Mesothelial cell of epicardium (in vitro differentiated cells): ENCODE data around the gene SLC7A5. TPM values are rescaled to one million over a fixed set of nuclear protein-coding genes. Genes with fewer than 3 reads are reported as not detected.
"Not testable (repeated sequence)": the region's sequence is repeated elsewhere in the genome, so short reads cannot be mapped to it uniquely, and the experiment has no call there.

Source experiments
- DNase-seq, 2 experiments: peaks; one replicate each; pipeline ENCODE4 v3.0.0; 2021; ENCODE audit warnings: low spot score in 2 of 2; ENCODE audit not compliant: unreplicated experiment in 2 of 2
- H3K27ac Mint-ChIP-seq: 2 replicates; pipeline ENCODE4 v1.8.0; 2021; ENCODE audit warnings: mixed read lengths
- H3K27me3 Mint-ChIP-seq: 2 replicates; pipeline ENCODE4 v1.8.0; 2021; ENCODE audit warnings: low read depth, mixed read lengths
- H3K36me3 Mint-ChIP-seq: 2 replicates; pipeline ENCODE4 v1.8.0; 2021; ENCODE audit warnings: mixed read lengths
- H3K4me1 Mint-ChIP-seq: 2 replicates; pipeline ENCODE4 v1.8.0; 2021; ENCODE audit warnings: mixed read lengths
- H3K4me3 Mint-ChIP-seq: 2 replicates; pipeline ENCODE4 v1.8.0; 2021; ENCODE audit warnings: mild to moderate bottlenecking, moderate library complexity, mixed read lengths
- H3K9me3 Mint-ChIP-seq: 2 replicates; pipeline ENCODE4 v1.8.0; 2021; ENCODE audit warnings: mixed read lengths
- total RNA-seq: library from RNA; stranded (reverse); gene quantifications from 3 replicates; pipeline ENCODE4 v1.2.1, GENCODE V29; 2021
- TF ChIP-seq, protein P1 (sequence below): fragments of 200-600 bp; sonication (generic); IDR thresholded peaks from one replicate; pipeline ENCODE4 v1.5.0; 2021; ENCODE audit warnings: antibody characterized with exemption; ENCODE audit not compliant: unreplicated experiment

The SLC7A5 gene
- total RNA-seq, 1 donor from 2014 or later, result 70.0 TPM

DNA sequence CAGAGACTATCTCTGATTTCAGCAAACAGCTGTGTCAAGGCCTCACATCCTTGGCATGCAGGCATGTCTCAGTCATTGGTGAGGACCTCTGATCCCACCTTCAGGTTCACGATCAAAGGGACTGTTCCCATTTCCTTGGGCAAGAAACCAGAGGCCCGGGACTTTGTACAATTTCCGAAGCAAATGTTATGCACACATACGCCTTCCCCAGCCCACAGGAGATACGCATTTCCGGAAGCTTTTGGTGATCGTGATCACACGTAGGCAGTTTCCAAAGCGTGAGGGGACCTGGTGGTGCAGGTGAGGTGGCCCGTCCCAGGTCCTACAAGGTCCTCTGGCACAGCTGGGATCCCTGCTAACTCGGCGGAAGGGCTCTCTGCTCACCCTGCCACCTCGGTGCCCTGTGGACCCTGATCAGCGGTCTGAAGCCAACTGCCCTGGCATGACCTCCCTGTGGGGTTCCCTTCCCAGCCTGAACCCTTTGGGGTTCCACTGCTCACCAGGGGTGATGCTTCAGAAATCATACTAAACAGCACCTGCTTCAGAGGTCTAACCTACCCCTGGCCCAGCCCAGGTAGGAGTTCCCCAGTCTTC is 74.7 kb downstream of the SLC7A5 start:
- no peaks in the 10 kb centered on the region for H3K36me3 Mint-ChIP-seq
- H3K4me3 Mint-ChIP-seq, result no peak overlapping the region
- no peaks in the 10 kb centered on the region for H3K27me3 Mint-ChIP-seq
- peaks cover 2% of the 10 kb centered on the region for H3K4me1 Mint-ChIP-seq
- TF ChIP-seq, protein P1, sequence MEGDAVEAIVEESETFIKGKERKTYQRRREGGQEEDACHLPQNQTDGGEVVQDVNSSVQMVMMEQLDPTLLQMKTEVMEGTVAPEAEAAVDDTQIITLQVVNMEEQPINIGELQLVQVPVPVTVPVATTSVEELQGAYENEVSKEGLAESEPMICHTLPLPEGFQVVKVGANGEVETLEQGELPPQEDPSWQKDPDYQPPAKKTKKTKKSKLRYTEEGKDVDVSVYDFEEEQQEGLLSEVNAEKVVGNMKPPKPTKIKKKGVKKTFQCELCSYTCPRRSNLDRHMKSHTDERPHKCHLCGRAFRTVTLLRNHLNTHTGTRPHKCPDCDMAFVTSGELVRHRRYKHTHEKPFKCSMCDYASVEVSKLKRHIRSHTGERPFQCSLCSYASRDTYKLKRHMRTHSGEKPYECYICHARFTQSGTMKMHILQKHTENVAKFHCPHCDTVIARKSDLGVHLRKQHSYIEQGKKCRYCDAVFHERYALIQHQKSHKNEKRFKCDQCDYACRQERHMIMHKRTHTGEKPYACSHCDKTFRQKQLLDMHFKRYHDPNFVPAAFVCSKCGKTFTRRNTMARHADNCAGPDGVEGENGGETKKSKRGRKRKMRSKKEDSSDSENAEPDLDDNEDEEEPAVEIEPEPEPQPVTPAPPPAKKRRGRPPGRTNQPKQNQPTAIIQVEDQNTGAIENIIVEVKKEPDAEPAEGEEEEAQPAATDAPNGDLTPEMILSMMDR, result no peak
- no peak overlapping the region for H3K27ac Mint-ChIP-seq
- no peak for DNase-seq
- no peaks in the 10 kb centered on the region for H3K9me3 Mint-ChIP-seq

DNA sequence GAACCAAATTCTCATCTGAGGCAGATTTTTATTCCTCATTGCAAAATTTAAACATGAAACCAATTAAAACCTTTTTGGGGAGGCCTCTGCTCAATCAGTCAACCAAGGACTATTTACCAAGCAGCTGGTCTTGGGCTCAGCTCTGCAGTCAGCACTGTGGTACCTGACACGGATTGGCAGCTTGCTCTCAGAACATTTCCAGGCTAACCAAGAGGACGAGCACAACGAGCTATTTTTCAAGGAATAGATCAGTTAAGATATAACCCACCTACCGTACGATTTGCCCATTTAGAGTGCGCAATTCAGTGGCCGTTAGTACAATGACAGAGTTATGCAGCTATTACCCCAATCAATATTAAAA is 77.1 kb downstream of the SLC7A5 start:
- no peak overlapping the region for H3K27ac Mint-ChIP-seq
- no peak for DNase-seq
- no peaks in the 10 kb centered on the region for H3K9me3 Mint-ChIP-seq
- TF ChIP-seq, protein P1, result no peak
- no peaks in the 10 kb centered on the region for H3K36me3 Mint-ChIP-seq
- H3K27me3 Mint-ChIP-seq, result no peaks in the 10 kb centered on the region
- no peak overlapping the region for H3K4me3 Mint-ChIP-seq
- peaks cover 2% of the 10 kb centered on the region for H3K4me1 Mint-ChIP-seq

DNA sequence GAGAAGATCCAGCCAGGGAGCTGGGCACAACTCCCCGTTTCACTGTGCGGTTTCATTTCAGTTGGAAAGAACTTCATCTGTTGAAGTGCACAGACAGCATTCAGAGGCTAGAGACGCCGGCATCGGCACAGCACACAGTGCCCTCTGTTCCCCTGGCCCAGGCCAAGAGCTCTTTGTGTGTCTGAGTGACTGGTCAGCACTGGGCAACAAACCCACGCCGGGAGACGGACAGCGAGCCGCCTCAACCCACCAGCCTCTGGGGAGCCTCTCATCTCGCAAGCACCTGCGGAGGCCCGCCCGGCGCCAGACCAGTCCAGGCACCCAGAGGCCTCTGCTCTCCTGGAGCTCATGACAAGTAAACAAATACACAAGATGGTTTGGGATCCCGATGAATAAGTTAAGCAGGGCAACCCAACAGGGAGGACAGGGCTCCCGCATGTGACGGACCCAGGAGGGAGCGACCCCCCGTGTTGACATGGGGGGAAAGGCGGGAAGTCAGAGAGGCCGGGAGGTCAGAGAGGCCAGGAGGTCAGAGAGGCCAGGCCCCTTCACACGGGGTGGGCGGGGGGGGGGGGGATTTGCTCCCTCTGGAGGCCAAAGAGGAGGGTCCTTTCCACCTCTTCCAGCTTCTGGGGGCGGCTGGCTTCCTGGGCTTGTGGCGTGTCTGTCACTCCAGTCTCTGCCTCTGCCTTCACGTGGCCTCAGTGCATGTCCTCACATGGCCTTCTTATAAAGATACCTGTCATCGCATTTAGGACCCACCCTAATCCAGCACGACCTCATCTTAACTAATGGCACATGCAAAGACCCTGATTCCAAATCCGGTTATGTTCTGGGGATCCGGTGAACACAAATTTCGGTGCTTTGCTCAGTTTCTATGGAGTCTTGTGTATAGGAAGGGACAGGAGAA is 77.8 kb downstream of the SLC7A5 start:
- Mint-ChIP-seq H3K4me3 (no peak overlapping the region), H3K4me1 (peaks cover 2% of the 10 kb centered on the region), H3K36me3 (no peaks in the 10 kb centered on the region), H3K27ac (no peak overlapping the region), H3K9me3 (no peaks in the 10 kb centered on the region), H3K27me3 (no peaks in the 10 kb centered on the region)
- no peak for DNase-seq
- TF ChIP-seq, protein P1, result no peak

DNA sequence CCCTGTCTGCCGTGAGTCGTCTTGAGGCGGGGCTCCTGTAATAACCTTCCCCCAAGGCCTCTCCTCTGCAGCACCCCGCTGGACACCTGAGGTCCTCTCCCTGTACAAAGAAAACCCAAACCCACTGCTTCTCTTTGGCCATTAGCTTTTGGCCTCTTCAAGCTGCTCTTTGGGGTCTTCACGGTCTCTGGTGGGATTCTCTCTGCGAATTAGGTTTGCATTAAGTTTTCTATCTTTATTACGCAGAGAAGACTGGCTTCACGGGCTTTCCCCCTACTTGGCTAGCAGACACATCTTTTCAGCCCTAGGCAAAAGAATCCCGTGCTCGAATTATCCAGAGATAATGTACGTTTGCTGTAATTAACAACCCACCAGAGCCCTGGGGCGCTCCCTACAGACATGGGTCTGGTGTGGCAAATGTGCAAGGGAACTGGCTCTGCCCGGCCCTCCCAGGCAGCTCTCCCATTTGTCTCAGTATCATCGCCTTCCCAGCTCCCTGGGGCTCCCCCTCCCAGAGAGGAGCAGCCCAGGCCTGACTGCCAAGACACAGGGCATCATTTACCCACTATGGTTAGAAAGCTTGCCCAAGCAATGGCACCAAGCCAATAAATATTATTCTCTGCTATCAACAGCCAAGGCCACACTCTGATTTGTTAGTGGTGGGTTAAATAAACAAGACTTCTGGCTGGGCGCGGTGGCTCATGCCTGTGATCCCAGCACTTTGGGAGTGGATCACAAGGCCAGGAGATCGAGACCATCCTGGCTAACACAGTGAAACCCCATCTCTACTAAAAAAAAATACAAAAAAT is 78.8 kb downstream of the SLC7A5 start:
- TF ChIP-seq, protein P1, result no peak
- no peak overlapping the region for H3K4me3 Mint-ChIP-seq
- no peak for DNase-seq
- H3K27me3 Mint-ChIP-seq, result no peaks in the 10 kb centered on the region
- no peaks in the 10 kb centered on the region for H3K9me3 Mint-ChIP-seq
- no peak overlapping the region for H3K27ac Mint-ChIP-seq
- peaks cover 2% of the 10 kb centered on the region for H3K4me1 Mint-ChIP-seq
- H3K36me3 Mint-ChIP-seq, result no peaks in the 10 kb centered on the region

DNA sequence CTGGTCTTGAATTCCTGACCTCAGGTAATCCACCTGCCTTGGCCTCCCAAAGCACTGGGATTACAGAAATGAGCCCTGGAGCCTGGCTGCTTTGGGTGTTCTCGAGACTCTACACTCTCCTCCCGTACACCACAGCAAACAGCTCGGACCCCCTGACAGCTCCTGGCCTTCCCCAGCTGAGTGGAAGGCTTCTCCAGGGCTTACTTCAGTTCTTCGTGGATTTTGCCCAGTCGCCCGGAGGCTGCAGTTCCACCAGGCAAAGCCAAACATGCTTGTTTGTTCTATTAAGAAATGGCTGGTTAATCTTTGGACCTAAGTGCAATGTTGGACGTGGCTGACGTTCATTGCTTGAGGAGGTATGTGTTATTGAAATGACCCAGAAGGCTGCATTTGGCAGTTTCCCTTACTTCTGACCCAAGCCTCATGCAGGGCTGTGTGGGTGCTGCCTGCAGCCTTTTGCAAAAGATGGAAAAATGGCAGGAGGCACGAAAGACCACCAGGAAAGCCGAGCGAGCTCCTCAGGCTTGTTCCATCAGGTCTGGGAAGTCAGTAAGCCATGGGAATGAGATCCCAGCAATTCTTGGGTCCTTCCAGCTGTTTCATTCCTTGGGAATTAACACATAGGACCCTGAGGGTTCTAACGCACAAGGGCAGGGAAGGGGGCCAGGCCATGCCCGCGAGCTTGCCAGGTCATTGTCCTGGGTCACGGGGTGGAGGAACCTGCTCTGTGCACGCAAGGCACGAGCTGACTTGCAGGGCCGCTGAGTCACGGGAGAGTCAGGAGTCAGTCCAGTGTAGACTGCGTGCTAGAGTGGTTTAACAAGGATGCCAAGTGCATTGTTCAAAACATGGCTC is 79.6 kb downstream of the SLC7A5 start:
- no peak for DNase-seq
- Mint-ChIP-seq H3K4me1 (peaks cover 4% of the 10 kb centered on the region), H3K27me3 (no peaks in the 10 kb centered on the region), H3K36me3 (no peaks in the 10 kb centered on the region), H3K27ac (no peak overlapping the region), H3K4me3 (no peak overlapping the region), H3K9me3 (no peaks in the 10 kb centered on the region)
- TF ChIP-seq, protein P1, result no peak

DNA sequence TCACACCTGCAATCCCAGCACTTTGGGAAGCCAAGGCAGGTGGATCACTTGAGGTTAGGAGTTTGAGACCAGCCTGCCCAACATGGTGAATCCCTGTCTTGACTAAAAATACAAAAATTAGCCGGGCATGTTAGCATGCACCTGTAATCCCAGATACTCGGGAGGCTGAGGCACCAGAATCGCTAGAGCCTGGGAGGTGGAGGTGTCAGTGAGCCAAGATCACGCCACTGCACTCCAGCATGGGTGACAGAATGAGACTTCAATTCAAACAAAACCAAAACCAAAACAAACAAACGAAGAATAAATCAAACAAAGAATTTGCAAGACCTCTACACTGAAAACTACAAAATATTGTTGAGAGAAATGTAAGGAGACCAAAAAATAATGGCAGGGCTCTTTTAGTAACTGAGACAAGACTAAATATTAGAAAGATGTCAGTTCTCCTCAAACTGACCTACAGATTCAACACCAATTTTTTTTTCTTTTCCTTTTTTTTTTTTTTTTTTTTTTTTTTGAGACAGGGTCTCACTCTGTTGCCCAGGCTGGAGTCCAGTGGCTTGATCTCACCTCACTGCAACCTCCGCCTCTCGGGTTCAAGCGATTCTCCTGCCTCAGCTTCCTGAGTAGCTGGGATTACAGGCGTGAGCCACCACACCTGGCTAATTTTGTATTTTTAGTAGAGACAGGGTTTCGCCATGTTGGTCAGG is 80.4 kb downstream of the SLC7A5 start:
- not testable (repeated sequence) for H3K4me1 Mint-ChIP-seq, H3K27me3 Mint-ChIP-seq, H3K36me3 Mint-ChIP-seq, H3K9me3 Mint-ChIP-seq, DNase-seq, H3K27ac Mint-ChIP-seq, H3K4me3 Mint-ChIP-seq

DNA sequence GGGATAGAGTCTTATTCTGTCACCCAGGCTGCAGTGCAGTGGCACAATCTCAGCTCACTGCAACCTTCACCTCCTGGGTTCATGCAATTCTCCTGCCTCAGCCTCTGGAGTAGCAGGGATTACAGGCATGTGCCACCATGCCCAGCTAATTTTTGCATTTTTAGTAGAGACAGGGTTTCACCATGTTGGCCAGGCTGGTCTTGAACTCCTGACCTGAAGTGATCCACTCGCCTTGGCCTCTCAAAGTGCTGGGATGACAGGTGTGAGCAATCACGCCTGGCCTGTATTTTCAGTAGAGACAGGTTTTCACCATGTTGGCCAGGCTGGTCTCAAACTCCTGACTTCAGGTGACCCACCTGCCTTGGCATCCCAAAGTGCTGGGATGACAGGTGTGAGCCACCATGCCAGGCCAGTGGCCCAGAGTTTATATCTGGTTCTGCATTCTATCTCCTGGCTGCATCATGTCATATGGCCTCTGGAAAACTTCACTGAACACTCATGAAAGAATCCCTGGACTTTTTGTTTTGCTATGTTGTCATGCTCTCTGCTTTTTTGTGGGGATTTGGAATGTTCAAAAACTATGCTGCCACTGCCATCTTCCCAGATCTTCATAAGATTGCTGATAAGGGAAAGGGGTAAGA is 81.7 kb downstream of the SLC7A5 start:
- H3K36me3 Mint-ChIP-seq, H3K27ac Mint-ChIP-seq, H3K4me1 Mint-ChIP-seq, H3K4me3 Mint-ChIP-seq, H3K27me3 Mint-ChIP-seq, DNase-seq, H3K9me3 Mint-ChIP-seq: not testable (repeated sequence)
